Placental epithelial cell (primary cell): Measurements from ENCODE around the gene NLGN3. TPM values are rescaled to one million over a fixed set of nuclear protein-coding genes. Genes with fewer than 3 reads are reported as not detected.

ENCODE experiments used
- small RNA-seq: library from RNA; depleted of rRNA; stranded (forward); fragments of <200 nt; gene quantifications from one replicate; pipeline ENCODE3, GENCODE V24; 2012
- total RNA-seq: library from RNA; depleted of rRNA; stranded (reverse); fragments of >200 nt; gene quantifications from 2 replicates; pipeline ENCODE4 v1.2.3, GENCODE V29; 2012

NLGN3 gene
- total RNA-seq, result 0.33 and 0.79 TPM in 2 replicates

GRCh38 chrX:71144651-71145050, at the start of gene NLGN3:
NLGN3 (plus strand) TSS chrX:71144841; CDS start chrX:71147750, 2,909 bp downstream.

GRCh38 chrX:71095555-71095980, 49.1 kb upstream of the NLGN3 start, which contains the start of gene FOXO4:
FOXO4 (plus strand) TSS chrX:71095851; CDS start chrX:71096529, 678 bp downstream.

GRCh38 chrX:71106427-71106826, 38.2 kb upstream of the NLGN3 start, which contains the start of gene CXorf65:
CXorf65 (minus strand) TSS chrX:71106740; CDS start chrX:71106556, 184 bp downstream.

GRCh38 chrX:71111141-71111843, 33.3 kb upstream of the NLGN3 start, which contains the start of gene IL2RG:
IL2RG (minus strand) TSS chrX:71111577; CDS start chrX:71111539, 38 bp downstream.

GRCh38 chrX:71118032-71118984, 26.3 kb upstream of the NLGN3 start, which contains the start of gene MED12:
MED12 (plus strand) TSS chrX:71118596; CDS start chrX:71118755, 159 bp downstream.

Small RNAs within 50 kb of the gene (small RNA-seq; reads per million reads assigned to genes)
- 0.09 reads per million for gene CXorf65

Other genes with a start within 250 kb of the NLGN3 start
- not detected in 2 replicates for gene TEX11, start 236.1 kb upstream of the NLGN3 start, total RNA-seq
- gene SLC7A3, start 213.7 kb upstream of the NLGN3 start, total RNA-seq, result not detected in 2 replicates
- gene SNX12, start 76.5 kb upstream of the NLGN3 start, total RNA-seq, result 81.3 and 95.1 TPM in 2 replicates
- 13.7 and 18.7 TPM in 2 replicates for gene FOXO4, start 49.0 kb upstream of the NLGN3 start, total RNA-seq
- gene CXorf65, start 38.1 kb upstream of the NLGN3 start, total RNA-seq, result not detected in 2 replicates
- not detected in 2 replicates for gene IL2RG, start 33.3 kb upstream of the NLGN3 start, total RNA-seq
- 34.7 and 49.1 TPM in 2 replicates for gene MED12, start 26.2 kb upstream of the NLGN3 start, total RNA-seq
- gene GJB1, start 78.4 kb downstream of the NLGN3 start, total RNA-seq, result not detected in 2 replicates
- 18.1 and 28.5 TPM in 2 replicates for gene ZMYM3, start 109.3 kb downstream of the NLGN3 start, total RNA-seq
- 382 and 528 TPM in 2 replicates for gene NONO, start 138.8 kb downstream of the NLGN3 start, total RNA-seq
- 0.98 and 3.1 TPM in 2 replicates for gene ITGB1BP2, start 156.9 kb downstream of the NLGN3 start, total RNA-seq
- 17.1 and 38.9 TPM in 2 replicates for gene TAF1, start 221.5 kb downstream of the NLGN3 start, total RNA-seq